SK-N-MC (cell line): ENCODE measurements around the gene INAFM2.

ENCODE experiments used
- EZH2 ChIP-seq: fragments of 200-600 bp; sonication (generic); IDR thresholded peaks from one replicate; pipeline ENCODE4 v1.6.1; 2017; ENCODE audit warnings: antibody characterized with exemption
- POLR2AphosphoS5 ChIP-seq: IDR thresholded peaks from 2 replicates; pipeline ENCODE4 v1.6.1; 2012; ENCODE audit warnings: mild to moderate bottlenecking, low read depth, low read length, borderline replicate concordance

- no peak for TF ChIP-seq EZH2
- TF ChIP-seq POLR2AphosphoS5: no peak
Measured at GRCh38 chr15:40309344-40309862, 14.1 kb upstream of the INAFM2 start.
